Endodermal cell (in vitro differentiated cells): ENCODE data around the gene ATP2A1. TPM values are rescaled to one million over a fixed set of nuclear protein-coding genes. Genes with fewer than 3 reads are reported as not detected.

Source experiments
- DNase-seq: peaks from one replicate; pipeline ENCODE4 v3.0.0-alpha.2; 2017
- H3K27ac ChIP-seq: 2 replicates; pipeline ENCODE4 v1.5.1; 2013; ENCODE audit warnings: mild to moderate bottlenecking, low read depth, low read length, moderate library complexity
- H3K27me3 ChIP-seq: 2 replicates; pipeline ENCODE4 v1.6.1; 2013; ENCODE audit warnings: mild to moderate bottlenecking, low read length, moderate library complexity; ENCODE audit not compliant: insufficient read depth, control insufficient read depth, poor library complexity, severe bottlenecking
- H3K36me3 ChIP-seq: 2 replicates; pipeline ENCODE4 v1.7.0; 2013; ENCODE audit warnings: mild to moderate bottlenecking, low read length, moderate library complexity; ENCODE audit not compliant: control insufficient read depth, insufficient read depth
- H3K4me1 ChIP-seq: one replicate; pipeline ENCODE4 v1.7.0; 2013; ENCODE audit warnings: low read length; ENCODE audit not compliant: control insufficient read depth, insufficient read depth
- H3K4me3 ChIP-seq: 2 replicates; pipeline ENCODE4 v1.5.1; 2013; ENCODE audit warnings: mild to moderate bottlenecking, low read length, moderate library complexity
- H3K9ac ChIP-seq: 2 replicates; pipeline ENCODE4 v1.6.1; 2013; ENCODE audit warnings: mild to moderate bottlenecking, low read length, moderate library complexity; ENCODE audit not compliant: poor library complexity, severe bottlenecking; ENCODE audit errors: extremely low read depth
- H3K9me3 ChIP-seq: 2 replicates; pipeline ENCODE4 v1.6.1; 2013; ENCODE audit warnings: mild to moderate bottlenecking, low read length, moderate library complexity; ENCODE audit not compliant: control insufficient read depth
- H3K27ac Mint-ChIP-seq: 2 replicates; pipeline ENCODE4 v1.8.0; 2020; ENCODE audit warnings: mixed read lengths
- H3K27me3 Mint-ChIP-seq: 2 replicates; pipeline ENCODE4 v1.8.0; 2021; ENCODE audit warnings: mild to moderate bottlenecking, mixed read lengths; ENCODE audit not compliant: insufficient read depth
- H3K36me3 Mint-ChIP-seq: 2 replicates; pipeline ENCODE4 v1.8.0; 2020; ENCODE audit warnings: low read depth, mixed read lengths
- H3K4me1 Mint-ChIP-seq: 2 replicates; pipeline ENCODE4 v1.8.0; 2020; ENCODE audit warnings: mixed read lengths
- H3K4me3 Mint-ChIP-seq: 2 replicates; pipeline ENCODE4 v1.8.0; 2020; ENCODE audit warnings: mild to moderate bottlenecking, moderate library complexity, mixed read lengths
- H3K9me3 Mint-ChIP-seq: 2 replicates; pipeline ENCODE4 v1.8.0; 2020; ENCODE audit warnings: mild to moderate bottlenecking, mixed read lengths
- WGBS, 2 experiments: methylation state at CpG; one replicate each; pipeline versions ENCODE4 v1.1.5 to v1.1.7; 2013; ENCODE audit warnings: missing lambda C conversion rate in 2 of 2, mixed read lengths in 1 of 2; ENCODE audit not compliant: insufficient coverage in 1 of 2, insufficient read length in 1 of 2; 5-methylcytosine and 5-hydroxymethylcytosine counted together
- total RNA-seq, 2 donors: library from RNA; stranded (reverse); fragmentation: NEBNext Ultra II Directional in 1 of 2; extraction: Animal tissue kit (Norgen Biotek cat#: 25700) in 1 of 2; gene quantifications; 2 replicates in 1 of 2; 3 replicates in 1 of 2; pipeline ENCODE4 v1.2.1, GENCODE V29; 2021
- TF ChIP-seq, protein P1 (sequence below): fragments of 200-600 bp; sonication (generic); conservative IDR thresholded peaks from 2 replicates; pipeline ENCODE4 v1.5.0; 2021; ENCODE audit warnings: antibody characterized with exemption, mild to moderate bottlenecking

ATP2A1 gene
- total RNA-seq, 2 donors from 2014 or later: 4.7 to 7.7 TPM

DNA sequence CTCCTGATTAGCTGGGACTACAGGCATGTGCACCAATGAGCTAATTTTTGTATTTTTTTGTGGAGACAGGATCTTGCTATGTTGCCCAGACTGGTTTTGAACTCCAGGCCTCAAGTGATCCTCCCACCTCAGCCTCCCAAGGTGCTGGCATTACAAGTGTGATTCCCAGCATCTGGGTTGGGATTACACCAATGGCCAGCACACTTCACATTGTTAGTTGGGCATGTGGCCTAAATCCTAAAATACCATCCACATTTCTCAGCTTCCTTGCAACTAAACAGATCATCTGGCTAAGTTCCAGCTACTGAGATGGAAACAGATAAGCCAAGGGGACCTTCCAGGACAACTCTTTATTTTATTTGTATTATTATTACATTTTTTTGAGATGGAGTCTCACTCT, 36.9 kb downstream of the ATP2A1 start:
- DNase-seq: no peak
- H3K9me3 ChIP-seq: no peaks in the 10 kb centered on the region
- H3K27me3 ChIP-seq: no peaks in the 10 kb centered on the region
- no peaks in the 10 kb centered on the region for H3K4me1 ChIP-seq
- Mint-ChIP-seq H3K27ac (no peak overlapping the region), H3K36me3 (peaks cover 44% of the 10 kb centered on the region), H3K27me3 (no peaks in the 10 kb centered on the region), H3K9me3 (peaks cover 4% of the 10 kb centered on the region), H3K4me3 (no peak overlapping the region), H3K4me1 (no peaks in the 10 kb centered on the region)
- no peak overlapping the region for H3K4me3 ChIP-seq
- peaks cover 5% of the 10 kb centered on the region for H3K36me3 ChIP-seq
- no peak overlapping the region for H3K9ac ChIP-seq
- no peak overlapping the region for H3K27ac ChIP-seq
- TF ChIP-seq, protein P1, sequence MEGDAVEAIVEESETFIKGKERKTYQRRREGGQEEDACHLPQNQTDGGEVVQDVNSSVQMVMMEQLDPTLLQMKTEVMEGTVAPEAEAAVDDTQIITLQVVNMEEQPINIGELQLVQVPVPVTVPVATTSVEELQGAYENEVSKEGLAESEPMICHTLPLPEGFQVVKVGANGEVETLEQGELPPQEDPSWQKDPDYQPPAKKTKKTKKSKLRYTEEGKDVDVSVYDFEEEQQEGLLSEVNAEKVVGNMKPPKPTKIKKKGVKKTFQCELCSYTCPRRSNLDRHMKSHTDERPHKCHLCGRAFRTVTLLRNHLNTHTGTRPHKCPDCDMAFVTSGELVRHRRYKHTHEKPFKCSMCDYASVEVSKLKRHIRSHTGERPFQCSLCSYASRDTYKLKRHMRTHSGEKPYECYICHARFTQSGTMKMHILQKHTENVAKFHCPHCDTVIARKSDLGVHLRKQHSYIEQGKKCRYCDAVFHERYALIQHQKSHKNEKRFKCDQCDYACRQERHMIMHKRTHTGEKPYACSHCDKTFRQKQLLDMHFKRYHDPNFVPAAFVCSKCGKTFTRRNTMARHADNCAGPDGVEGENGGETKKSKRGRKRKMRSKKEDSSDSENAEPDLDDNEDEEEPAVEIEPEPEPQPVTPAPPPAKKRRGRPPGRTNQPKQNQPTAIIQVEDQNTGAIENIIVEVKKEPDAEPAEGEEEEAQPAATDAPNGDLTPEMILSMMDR: no peak

DNA sequence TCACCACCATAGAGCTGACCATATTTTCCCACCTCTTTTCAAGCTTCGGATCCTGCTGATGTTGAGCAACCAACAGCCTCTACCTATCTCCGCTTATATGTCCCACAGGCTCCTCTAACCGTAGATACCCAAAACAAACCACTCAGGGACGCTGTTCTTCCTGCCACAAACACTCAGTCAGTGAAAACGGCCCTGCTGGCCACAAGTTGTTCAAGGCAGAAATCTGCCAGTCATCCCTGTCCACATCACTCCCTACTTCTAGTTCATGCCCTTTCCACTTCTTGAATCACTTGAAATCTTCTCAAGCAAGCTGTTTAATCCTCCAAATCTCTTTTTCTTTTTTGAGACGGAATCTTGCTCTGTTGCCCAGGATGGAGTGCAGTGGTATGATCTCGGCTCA, 38.8 kb downstream of the ATP2A1 start:
- WGBS, 2 experiments: 91 to 94% methylated on average over 7 of the region's 7 CpGs

DNA sequence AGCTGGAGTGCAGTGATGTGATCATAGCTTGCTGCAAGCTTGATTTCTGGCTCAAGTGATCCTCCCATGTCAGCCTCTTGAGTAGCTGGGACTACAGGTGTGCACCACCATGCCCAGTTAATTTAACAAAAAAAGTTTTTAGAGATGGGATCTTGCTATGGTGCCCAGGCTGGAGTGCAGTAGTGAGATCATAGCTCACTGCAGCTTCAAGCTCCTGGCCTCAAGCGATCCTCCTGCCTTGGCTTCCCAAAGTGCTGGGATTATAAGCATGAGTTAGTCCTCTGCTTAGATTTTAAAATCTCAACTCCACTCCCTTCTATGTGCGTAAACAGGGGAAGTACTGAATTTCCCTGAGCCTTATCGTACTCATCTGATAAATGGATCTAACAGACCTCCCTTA, 40.4 kb downstream of the ATP2A1 start:
- H3K4me3 Mint-ChIP-seq: no peak overlapping the region
- 92 to 100% methylated on average over 3 of the region's 3 CpGs for WGBS, 2 experiments
- TF ChIP-seq, protein P1: no peak

More for the DNA sequence above, 38.8 kb downstream of the ATP2A1 start:
- Histone ChIP-seq H3K27ac (no peak overlapping the region), H3K4me3 (no peak overlapping the region), H3K4me1 (no peaks in the 10 kb centered on the region), H3K9ac (no peak overlapping the region), H3K27me3 (no peaks in the 10 kb centered on the region), H3K9me3 (no peaks in the 10 kb centered on the region), H3K36me3 (peaks cover 5% of the 10 kb centered on the region)
- no peaks in the 10 kb centered on the region for H3K27me3 Mint-ChIP-seq
- no peak overlapping the region for H3K4me3 Mint-ChIP-seq
- H3K4me1 Mint-ChIP-seq: no peaks in the 10 kb centered on the region
- peak overlapping the region; percentile 81 for H3K27ac Mint-ChIP-seq
- H3K36me3 Mint-ChIP-seq: peaks cover 49% of the 10 kb centered on the region
- DNase-seq: no peak
- TF ChIP-seq, protein P1: no peak
- H3K9me3 Mint-ChIP-seq: peaks cover 4% of the 10 kb centered on the region

More for the DNA sequence above, 40.4 kb downstream of the ATP2A1 start:
- Histone ChIP-seq H3K27me3 (no peaks in the 10 kb centered on the region), H3K27ac (no peak overlapping the region), H3K36me3 (peaks cover 5% of the 10 kb centered on the region), H3K4me1 (no peaks in the 10 kb centered on the region), H3K9me3 (no peaks in the 10 kb centered on the region), H3K4me3 (no peak overlapping the region), H3K9ac (no peak overlapping the region)
- Mint-ChIP-seq H3K4me1 (peaks cover 3% of the 10 kb centered on the region), H3K9me3 (peaks cover 4% of the 10 kb centered on the region), H3K27ac (no peak overlapping the region), H3K36me3 (peaks cover 41% of the 10 kb centered on the region), H3K27me3 (no peaks in the 10 kb centered on the region)
- DNase-seq: no peak
